AG08396 (cell line): Measurements from ENCODE around the gene PCSK9.
"Not testable (repeated sequence)": the region's sequence is repeated elsewhere in the genome, so short reads cannot be mapped to it uniquely, and the experiment has no call there.

ENCODE experiments used
- DNase-seq: peaks from one replicate; pipeline ENCODE4 v3.0.0; 2012; ENCODE audit warnings: low spot score, mixed read lengths

Gene PCSK9

GRCh38 chr1:55010194-55010886 lies 29.0 kb upstream of the PCSK9 start:
- no peak for DNase-seq

- DNase-seq = no peak
Observed at GRCh38 chr1:55010887-55011217, 28.5 kb upstream of the PCSK9 start.

- no peak for DNase-seq
Observed at GRCh38 chr1:55012661-55013060, 26.7 kb upstream of the PCSK9 start.

DNA sequence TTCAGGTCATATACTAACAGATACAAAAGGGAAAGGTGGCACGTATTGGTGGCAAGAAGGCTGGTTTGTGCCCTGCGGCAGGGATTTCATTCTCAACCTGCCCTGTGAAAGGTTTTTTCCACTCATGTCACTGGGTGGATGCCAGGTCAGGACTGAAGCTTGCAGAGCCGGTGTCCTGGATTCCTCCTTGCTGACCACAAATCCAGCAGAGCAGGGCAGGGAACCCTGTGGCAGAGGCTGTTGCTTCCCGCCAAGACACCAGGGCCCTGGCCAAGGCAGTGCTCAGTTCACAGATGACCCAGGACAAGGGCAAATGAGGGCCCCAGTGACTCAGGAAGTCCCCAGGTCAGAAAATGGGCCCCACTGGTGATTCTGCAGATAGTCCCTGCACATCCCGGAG lies 24.2 kb upstream of the PCSK9 start:
- no peak for DNase-seq

- no peak for DNase-seq
Observed at GRCh38 chr1:55015731-55016620, 23.4 kb upstream of the PCSK9 start.

GRCh38 chr1:55018395-55018794 lies 21.0 kb upstream of the PCSK9 start:
- DNase-seq = no peak

DNA sequence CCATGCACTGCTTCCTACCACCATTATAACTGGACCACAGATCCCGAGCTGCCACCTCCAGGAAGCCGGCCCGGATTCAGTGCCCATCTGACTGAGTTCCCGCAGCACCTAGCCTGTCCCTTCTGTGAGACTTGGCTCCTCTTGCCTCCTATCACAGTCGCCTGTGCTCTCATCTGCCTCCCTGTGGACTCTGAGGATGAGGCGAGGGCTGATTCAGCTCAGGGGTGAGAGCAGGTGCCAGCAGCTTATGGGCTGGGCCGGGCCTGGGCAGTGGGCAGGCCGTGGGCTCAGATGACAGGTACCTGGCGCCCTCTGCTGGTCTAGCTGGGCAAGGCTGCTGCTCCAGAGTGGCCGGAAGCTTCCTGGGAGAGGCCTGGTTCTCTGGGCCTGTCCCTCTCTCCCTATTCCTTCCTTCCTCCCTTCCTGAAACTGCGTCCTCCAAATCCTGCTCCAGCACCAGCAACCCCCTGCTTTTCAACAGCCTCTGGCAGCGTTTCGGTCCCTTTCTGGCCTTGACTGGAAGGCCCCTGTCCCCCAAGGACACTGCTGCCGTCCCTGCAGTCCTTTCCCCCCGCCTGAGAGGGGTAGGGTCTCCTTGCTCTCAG lies 17.3 kb upstream of the PCSK9 start:
- DNase-seq = peak; percentile 95

- not testable (repeated sequence) for DNase-seq
Observed at GRCh38 chr1:55024163-55024562, 15.2 kb upstream of the PCSK9 start.

GRCh38 chr1:55026682-55027081 lies 12.7 kb upstream of the PCSK9 start:
- DNase-seq = not testable (repeated sequence)

DNA sequence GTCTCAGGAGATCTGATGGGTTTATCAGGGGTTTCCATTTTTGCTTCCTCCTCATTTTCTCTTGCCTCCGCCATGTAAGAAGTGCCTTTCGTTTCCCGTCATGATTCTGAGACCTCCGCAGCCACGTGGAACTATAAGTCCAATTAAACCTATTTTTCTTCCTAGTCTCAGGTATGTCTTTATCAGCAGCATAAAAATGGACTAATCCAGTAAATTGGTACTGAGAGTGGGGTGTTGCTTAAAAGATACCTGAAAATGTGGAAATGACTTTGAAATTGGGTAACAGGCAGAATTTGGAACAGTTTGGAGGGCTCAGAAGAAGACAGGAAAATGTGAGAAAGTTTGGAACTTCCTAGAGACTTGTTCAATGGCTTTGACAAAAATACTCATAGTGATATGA lies 8.2 kb upstream of the PCSK9 start:
- DNase-seq = not testable (repeated sequence)

GRCh38 chr1:55033265-55033614 lies 6.1 kb upstream of the PCSK9 start:
- no peak for DNase-seq

GRCh38 chr1:55034476-55035133 lies 4.7 kb upstream of the PCSK9 start:
- DNase-seq = no peak

GRCh38 chr1:55035904-55036303 lies 3.4 kb upstream of the PCSK9 start:
- DNase-seq = no peak

DNA sequence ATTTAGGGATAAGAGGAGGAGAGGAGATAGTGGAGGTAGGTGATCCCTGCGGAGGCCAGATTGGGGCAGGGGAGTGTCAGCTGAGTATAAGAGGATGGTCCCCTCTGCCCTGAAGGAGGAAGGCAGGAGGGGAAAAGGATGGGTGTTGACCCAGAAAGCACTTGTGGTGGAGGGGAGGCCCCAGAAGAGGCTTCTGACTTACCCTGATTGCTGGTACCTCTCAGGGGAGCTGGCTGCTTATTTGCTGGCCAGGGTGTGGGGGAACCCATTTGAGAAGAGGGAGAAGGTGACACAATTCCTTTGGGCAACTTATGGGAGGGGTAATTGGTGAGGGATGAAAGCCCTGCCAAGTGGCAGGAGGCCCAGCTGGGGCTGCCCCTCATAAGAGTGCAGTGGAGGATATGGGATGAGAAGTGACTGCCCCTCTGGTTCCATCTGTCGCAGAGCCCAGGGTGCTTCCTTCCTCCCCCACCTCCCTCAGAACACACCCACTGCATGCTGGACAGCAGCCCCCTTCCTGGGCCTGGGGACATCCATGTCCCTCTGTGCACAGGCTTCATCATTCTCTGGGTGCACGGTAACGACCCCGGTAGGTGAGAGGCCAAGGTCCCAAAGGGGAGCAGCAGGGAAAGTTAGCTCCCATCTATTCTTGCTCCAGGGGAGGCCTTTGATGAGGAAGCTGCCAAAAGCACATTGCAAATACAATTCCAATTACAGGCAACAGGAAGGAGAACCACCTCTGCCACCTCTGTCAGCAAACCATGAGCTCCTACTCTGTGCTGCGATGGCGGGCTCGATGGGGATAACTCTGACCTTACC lies 1.4 kb upstream of the PCSK9 start:
- DNase-seq = no peak

GRCh38 chr1:55038552-55038838 lies 853 bp upstream of the PCSK9 start:
- no peak for DNase-seq

DNA sequence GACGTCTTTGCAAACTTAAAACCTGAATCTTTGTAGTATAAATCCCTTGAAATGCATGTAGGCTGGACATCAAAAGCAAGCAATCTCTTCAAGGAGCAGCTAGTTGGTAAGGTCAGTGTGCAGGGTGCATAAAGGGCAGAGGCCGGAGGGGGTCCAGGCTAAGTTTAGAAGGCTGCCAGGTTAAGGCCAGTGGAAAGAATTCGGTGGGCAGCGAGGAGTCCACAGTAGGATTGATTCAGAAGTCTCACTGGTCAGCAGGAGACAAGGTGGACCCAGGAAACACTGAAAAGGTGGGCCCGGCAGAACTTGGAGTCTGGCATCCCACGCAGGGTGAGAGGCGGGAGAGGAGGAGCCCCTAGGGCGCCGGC lies 390 bp upstream of the PCSK9 start:
- DNase-seq = no peak

GRCh38 chr1:55040083-55040932 lies 960 bp downstream of the PCSK9 start:
- no peak for DNase-seq

- no peak for DNase-seq
Observed at GRCh38 chr1:55040933-55041494, 1.7 kb downstream of the PCSK9 start.

GRCh38 chr1:55041613-55042012 lies 2.3 kb downstream of the PCSK9 start:
- DNase-seq = no peak

- DNase-seq = no peak
Observed at GRCh38 chr1:55043011-55043410, 3.7 kb downstream of the PCSK9 start.

- no peak for DNase-seq
Observed at GRCh38 chr1:55043726-55044125, 4.4 kb downstream of the PCSK9 start.
